ENCODE measurements around the gene MICAL3.
"Not testable (repeated sequence)": the region's sequence is repeated elsewhere in the genome, so short reads cannot be mapped to it uniquely, and the experiment has no call there.

MICAL3 gene

DNA sequence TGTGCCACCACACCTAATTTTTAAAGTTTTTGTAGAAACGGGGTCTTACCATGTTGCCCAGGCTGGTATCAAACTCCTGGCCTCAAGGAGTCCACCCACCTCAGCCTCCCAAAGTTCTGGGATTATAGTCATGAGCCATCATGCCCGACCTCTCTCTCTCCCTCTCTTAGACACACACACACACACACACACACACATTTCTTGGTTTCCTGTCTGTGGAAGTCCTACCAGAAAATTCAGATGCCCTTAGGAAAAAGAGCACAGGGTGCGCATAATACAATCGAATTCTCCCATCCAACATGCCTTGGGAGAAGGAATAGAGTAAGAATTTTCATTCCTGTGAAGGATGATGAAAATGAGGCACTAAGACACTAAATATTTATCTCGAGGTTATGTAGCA is 10.4 kb downstream of the MICAL3 start:
- H3K4me3 ChIP-seq (replicated peaks; ENCODE audit: low read depth, low read length), result no peak overlapping the region
- no peak for TF ChIP-seq CTCF (IDR thresholded peaks at IDR 0.05; ENCODE audit: low read depth, low read length, missing control alignments)

GRCh38 chr22:18013436-18013835 is 10.9 kb downstream of the MICAL3 start:
- H3K4me3 ChIP-seq (replicated peaks; ENCODE audit: low read depth, low read length), result no peak overlapping the region
- DNase-seq (ENCODE audit: extremely low read depth, low read depth), result no peak
- no peak for TF ChIP-seq CTCF (IDR thresholded peaks at IDR 0.05; ENCODE audit: low read depth, low read length, missing control alignments)

More for the DNA sequence above, 10.4 kb downstream of the MICAL3 start:
- DNase-seq (ENCODE audit: extremely low read depth, low read depth), result no peak

- TF ChIP-seq CTCF (IDR thresholded peaks at IDR 0.05; ENCODE audit: low read depth, low read length, missing control alignments), result no peak
- DNase-seq (ENCODE audit: extremely low read depth, low read depth), result no peak
- no peak overlapping the region for H3K4me3 ChIP-seq (replicated peaks; ENCODE audit: low read depth, low read length)
Measured at GRCh38 chr22:18012531-18012930, 11.8 kb downstream of the MICAL3 start.

DNA sequence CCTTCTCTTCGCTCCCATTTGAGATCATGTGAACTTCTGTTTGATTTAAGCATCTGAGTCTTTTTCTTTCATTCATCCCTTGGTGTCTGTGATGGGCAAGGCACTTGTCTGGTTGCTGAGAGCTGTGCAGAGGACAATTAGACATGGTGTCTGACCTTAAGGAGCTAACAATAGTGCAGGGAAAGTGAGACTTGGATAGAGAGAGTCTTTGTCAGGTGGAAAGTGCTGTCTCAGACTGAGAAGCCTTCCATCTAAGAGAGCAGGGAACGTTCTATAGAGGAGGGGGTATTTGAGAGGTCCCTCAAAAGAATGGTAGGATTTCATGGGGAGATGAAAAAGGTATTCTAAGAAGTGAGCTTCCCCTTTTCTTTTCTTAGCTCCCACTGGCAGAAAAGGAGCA is 14.1 kb downstream of the MICAL3 start:
- no peak for TF ChIP-seq CTCF (IDR thresholded peaks at IDR 0.05; ENCODE audit: low read depth, low read length, missing control alignments)
- DNase-seq (ENCODE audit: extremely low read depth, low read depth), result no peak
- H3K4me3 ChIP-seq (replicated peaks; ENCODE audit: low read depth, low read length), result no peak overlapping the region

GRCh38 chr22:18008136-18008535 is 16.2 kb downstream of the MICAL3 start:
- no peak for DNase-seq (ENCODE audit: extremely low read depth, low read depth)
- no peak for TF ChIP-seq CTCF (IDR thresholded peaks at IDR 0.05; ENCODE audit: low read depth, low read length, missing control alignments)
- no peak overlapping the region for H3K4me3 ChIP-seq (replicated peaks; ENCODE audit: low read depth, low read length)

- no peak for DNase-seq (ENCODE audit: extremely low read depth, low read depth)
- H3K4me3 ChIP-seq (replicated peaks; ENCODE audit: low read depth, low read length), result no peak overlapping the region
- no peak for TF ChIP-seq CTCF (IDR thresholded peaks at IDR 0.05; ENCODE audit: low read depth, low read length, missing control alignments)
Measured at GRCh38 chr22:18005201-18005926, 19.0 kb downstream of the MICAL3 start.

GRCh38 chr22:18001894-18002315 is 22.5 kb downstream of the MICAL3 start:
- peak overlapping the region; percentile 73 for H3K4me3 ChIP-seq (replicated peaks; ENCODE audit: low read depth, low read length)
- not testable (repeated sequence) for DNase-seq (ENCODE audit: extremely low read depth, low read depth)

Measured in HFF-Myc (cell line).